ENCODE results near the gene MPPED2.
"Not testable (repeated sequence)": the region's sequence is repeated elsewhere in the genome, so short reads cannot be mapped to it uniquely, and the experiment has no call there.

Gene MPPED2

DNA sequence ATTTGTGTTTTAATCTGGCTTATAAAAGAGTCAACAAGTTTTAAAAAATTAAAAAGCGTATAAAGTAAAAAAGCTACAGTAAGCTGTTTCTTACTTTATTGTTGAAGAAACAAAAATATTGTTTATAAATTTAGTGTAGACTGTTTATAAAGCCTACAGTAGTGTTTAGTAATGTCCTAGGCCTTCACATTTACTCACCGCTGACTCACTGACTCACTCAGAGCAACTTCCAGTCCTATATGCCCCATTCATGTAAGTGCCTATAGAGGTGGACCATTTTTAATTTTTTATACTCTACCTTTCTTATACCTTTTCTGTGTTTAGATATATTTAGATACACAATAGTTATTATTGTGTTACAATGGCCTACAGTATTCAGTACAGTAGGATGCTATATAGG, 12.2 kb downstream of the MPPED2 start:
- DNase-seq, result no peak

DNA sequence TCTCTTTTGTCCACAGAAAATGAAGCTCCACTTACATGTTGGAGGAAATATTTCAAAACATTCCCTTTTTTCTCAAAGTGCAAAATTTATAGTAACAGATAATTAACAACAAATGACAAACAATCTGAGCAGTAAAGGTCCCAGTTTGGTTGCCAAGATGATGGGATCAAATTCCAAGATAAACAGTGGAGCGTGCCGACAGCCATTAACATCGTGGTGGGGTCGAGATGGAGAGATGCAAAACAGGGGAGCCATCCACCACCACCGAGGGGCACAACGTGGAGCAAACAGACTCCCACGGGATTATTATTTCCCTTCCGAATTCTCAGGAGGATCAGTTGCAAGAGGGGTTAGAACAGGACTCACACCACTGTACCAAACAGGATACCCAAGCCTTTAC, 17.2 kb downstream of the MPPED2 start:
- DNase-seq, result no peak

DNA sequence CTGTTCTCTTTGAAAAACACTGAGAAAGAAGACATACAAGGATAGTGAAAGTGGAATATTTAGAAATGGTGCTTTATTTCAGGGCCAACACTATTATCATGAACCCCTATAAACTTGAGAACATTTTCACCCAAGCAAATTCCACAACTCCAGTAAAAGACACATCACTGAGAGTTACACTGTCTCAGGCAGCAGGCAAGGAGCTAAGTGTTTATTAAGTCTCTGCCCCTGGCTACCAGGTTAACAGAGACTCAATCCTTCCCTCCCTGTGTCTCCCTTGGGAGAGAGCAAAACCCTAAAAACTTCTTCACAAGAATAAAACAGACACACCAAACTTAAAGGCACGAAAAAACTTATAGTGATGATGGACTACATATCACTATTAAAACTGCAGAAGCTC, 18.5 kb downstream of the MPPED2 start:
- no peak for DNase-seq

DNA sequence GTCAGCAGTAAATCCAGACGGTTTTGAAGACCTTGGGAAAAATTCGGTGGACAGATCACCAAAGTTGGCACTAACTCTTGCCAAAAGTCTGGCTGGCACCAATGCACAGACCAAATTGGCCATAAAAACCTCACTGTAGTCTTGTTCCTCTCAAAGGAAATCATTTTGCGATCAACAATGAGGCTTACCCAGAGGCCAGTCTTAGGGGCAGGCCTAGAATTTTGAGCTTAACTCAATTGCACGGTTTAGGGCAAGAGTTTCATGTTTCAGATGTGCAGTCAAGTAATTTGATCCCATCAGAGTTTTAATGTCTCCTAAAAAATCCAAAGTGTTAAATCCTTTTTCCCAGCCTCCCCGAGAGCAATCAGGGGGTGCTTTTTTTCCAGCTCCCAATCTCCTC, 19.0 kb downstream of the MPPED2 start:
- no peak for DNase-seq

DNA sequence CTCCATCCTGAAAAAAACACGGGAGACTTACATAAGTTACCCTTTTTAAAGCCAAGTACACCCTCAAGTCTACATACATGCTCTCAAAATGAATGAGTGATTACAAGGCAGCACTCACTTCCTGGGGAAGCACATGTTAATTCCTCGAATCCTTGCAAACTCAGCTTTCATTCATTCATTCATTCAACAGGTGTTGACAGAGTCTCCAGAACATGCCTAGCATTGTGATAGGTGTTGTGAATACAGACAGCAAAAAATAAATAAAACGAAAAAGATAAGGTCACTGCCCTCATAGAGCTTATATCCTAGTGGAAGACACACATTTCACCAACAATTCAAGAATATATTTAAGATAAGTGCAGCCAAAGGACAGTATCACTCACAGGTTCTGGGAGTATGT, 19.7 kb downstream of the MPPED2 start:
- DNase-seq, result no peak

DNA sequence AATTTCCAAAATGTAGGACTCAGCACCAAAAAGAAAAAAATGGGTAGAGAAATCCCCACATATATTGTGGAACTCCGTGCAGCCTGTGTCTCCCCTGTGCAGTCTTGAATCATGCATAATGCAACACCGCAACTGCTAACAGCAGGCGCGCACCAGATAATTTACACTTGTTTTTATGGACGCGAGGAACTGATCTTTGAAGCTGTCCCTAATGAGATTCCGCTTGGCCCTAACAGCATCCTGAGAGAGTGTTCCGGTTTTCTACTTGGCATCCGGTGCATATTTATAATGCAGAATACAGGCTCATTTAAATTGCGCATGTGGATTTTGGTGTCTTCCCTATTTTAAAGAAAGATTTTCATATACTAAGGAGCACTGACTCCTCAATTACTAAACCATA, 21.1 kb downstream of the MPPED2 start:
- no peak for DNase-seq

DNA sequence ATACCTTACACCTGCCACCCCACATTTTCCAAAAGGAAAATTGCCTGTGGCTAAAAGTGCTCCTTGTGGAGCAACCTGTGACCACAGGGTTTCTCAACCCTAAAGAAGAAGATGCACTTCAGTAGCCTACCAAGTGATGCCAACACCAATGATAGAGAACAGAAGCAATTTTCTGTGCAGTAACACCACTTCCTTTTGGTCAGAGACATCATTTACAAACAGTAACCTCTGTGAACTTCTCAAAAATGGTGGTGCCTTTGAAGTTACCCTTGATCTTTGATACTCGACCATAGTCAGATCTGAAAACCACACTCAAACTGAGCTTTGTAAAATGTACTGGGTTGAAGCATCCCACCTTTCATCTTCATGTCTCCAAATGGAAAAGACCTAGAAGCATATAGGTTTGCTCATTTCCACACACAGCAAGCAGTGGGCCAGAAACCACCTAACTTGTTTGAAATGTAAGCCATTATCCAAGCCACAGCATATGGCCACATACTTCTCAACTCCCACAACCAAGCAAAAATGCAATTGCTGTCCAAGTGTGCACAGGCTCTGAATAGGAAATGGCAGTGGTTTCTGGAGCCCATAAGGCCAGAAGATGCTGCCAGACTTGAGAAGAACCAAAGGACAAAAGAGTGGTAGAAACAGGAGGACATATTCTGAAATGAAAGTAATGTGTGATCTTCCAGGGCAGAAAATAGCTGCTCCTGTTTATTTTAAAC, 24.3 kb downstream of the MPPED2 start:
- DNase-seq, result no peak

DNA sequence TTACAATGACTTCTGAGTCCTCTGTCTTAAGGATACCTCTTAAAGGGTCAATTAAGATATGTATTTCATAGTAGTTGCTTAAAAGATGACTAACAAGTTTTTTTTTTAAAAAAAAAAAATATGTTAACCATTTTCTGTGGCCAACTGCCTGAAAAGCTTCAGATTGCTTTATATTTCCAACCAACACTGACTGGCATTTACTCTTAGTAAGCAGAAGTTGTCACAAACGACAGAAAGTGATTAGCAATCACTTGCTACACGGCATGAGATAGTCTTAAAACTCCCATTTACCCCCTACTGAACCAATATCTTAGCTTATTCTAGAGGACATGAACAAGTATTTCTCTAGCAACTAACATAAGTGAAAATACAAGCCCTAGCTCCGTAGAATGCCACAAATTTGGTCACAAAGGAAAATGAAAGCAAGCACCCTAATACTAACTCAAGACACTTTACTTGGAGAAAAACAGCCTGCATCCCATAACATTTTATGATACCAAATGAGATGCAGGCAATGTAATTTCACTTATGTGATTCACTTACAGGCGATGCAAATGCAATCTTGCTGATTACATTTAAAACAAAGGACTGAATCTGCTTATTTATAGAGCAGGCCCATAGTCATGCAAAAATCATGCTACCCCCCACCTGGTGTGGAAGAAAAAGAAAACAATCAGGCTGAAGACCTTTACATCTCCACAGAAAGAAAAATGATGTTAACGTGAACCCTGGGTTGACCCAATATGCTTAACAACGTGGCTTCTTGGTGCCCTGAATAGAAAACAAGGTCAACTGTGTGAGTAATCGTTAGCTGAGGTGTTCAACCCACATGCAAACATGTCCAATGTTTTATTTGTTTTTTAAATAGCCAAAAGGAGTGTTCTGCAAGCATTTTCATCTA, 25.7 kb downstream of the MPPED2 start:
- DNase-seq, result no peak

DNA sequence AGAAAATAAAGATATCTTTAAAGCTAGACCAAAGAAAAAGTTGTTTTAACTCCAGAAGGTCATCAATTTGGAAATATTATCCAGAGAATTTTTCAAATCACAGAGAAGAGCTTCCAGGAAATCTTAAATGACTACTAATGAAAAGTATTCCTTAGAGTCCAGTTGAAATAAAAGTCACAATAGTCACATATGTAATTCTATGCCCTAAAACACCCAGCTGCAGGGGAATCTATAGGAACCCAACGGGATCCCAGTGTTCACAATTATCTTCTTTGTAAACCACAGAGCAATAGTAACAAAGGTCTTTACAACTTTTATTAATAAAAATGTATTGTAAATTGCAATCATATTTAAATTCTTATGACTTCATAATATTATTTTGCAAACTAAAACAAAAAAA, 27.1 kb downstream of the MPPED2 start:
- DNase-seq, result no peak

DNA sequence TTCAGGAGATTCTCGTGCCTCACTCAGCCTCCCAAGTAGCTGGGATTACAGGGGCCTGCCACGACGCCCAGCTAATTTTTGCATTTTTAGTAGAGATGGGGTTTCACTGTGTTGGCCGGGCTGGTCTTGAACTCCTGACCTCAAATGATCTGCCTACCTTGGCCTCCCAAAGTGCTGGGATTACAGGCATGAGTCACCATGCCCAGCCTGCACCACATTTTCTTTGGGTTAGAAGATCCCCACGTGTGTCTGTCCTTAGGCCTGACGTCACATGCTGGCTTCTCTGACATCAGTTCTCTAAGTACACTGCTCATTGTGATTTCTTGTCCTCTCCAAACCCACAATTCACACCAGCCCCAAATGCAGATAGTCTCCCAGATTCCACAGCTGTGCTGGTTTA, 31.6 kb downstream of the MPPED2 start:
- not testable (repeated sequence) for DNase-seq

DNA sequence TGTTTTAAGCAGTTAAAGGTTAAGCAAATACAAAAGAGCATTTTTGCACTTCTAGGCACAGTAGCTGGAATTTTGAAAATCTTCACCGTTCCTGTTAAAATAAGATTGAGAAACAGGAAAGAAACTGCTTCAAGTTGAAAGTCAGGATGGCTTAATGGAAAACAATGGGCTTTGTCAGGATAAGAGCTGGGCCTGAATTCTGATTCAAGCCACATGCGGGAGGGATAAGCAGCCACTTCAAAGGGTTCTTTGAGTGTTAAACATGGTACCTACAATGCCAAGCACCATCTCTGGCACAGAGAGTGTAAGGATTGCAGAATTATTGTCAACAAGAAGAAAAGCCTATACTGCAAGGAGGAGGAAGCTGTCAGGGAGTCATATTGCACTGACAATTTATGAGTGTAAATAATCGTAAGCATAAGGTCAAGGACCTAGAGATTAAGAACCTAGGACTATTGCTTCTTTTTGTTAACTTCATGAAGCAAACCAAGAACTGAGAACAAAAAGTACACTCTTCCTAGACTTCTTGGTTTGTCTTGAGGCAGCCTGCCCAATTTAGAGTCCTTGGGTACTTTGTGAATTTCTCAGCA, 32.5 kb downstream of the MPPED2 start:
- DNase-seq, result no peak

DNA sequence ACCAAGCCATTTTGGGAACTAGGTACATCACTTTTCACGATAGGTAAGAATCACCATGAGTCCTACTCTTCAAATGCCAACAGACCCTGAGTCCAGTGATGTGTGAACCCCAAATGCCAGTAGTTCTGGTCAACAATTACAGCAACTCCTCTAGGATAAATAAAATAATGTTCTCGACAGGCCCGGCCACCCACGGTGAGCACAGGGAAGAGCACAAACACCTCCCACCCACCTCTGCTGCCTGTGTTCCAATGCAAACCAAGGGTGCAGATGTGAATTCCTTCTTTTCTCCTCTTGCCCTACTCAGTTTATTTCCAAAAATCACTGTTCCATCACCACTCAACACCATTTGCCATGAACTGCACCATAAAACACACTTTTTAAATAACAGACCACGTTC, 33.3 kb downstream of the MPPED2 start:
- no peak for DNase-seq

DNA sequence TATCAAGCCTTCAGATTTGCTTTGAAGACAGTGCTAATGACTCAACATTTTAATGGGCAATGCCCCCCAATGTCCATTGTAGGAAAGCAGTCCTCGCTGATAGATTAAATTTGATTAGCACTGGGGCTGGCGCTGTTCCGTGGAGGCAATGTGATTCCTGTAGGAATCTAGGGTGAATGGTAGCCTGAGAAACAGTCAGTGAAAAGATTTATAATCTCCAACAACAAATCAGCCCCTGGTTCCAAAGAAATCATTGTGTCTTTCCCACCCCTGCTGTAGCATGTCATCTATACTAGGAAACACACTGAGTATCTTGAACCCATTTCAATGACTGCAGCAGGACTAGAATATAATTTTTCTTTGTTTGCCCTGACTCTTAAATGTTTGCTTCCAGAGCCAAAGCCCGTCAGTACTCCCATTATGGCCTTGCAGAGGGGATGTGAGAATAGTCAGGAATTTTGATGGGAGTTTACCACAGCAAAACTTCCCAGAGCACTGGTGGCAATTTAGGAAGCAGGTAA, 36.1 kb downstream of the MPPED2 start:
- no peak for DNase-seq

DNA sequence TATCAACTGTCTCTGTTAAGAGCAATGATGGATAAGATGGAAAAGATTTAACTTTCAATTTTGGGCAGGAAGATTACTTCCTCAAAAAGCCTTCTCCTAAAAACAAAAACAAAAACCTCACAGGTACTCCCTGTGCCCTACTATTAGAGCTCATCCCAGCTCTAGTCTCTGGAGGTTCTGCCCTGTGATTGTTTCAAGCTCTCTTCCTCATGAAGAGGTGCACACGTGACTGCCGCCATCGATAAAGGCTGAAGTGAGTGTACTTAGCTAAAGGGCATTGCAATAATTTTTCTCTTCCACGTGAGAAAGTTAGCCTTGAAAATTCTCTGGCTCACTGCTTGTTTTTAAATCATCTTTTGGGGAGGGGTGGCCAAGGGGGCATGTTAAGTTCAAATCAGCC, 36.6 kb downstream of the MPPED2 start:
- DNase-seq, result no peak

DNA sequence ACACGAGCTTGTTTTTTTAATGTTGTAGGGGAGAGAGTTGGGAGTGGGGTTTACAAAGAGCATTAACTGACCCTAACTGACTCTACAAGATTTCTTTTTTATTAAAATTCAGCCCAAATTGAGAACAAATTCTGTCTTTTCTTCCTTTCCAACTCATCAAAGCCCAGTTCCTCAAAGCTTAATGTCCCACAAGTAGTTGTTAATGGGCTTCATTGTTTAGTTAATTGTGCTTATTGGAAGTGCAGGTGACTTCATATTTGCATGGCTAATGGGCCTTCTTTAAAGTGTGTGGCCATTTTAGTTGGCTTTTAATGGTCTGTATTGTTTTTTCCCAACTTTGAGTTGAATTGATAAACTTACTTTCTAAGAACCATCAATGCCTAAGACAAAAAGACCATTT, 39.8 kb downstream of the MPPED2 start:
- no peak for DNase-seq

DNA sequence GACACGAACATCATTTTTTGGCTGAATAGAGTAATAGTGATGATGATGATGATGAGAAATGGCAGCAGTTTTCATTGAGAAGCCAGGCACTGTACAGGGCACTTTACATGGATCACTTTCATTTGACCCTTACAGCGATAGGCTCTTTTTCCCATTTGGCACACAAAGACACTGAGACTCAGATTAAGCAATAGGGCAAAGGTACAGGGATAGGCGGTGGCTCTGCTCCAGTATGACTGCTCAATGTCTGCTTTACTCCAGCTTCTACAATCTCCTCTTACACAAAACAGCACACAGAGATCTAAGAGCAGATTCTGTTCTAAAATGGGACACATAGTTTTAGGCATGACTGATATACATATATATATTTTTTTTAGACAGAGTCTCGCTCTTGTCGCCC, 40.6 kb downstream of the MPPED2 start:
- no peak for DNase-seq

DNA sequence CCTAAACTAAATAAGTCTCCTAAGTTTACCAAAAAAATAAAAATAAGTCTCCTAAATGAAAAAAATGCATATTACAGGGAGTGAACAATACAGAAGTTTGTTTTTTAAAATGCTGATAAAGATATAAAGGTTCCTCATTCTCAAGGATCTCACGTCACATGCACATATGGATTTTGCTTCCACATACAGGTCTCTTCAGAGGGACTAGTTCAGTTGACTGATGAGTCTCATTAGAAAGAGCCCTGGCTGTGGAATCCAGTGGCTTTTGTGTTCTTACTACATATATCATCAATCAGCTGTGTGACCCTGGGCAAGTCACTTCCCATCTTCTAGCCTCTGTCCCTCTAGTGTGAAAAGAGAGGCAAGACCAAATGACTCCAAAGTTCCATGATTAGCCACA, 43.1 kb downstream of the MPPED2 start:
- no peak for DNase-seq

DNA sequence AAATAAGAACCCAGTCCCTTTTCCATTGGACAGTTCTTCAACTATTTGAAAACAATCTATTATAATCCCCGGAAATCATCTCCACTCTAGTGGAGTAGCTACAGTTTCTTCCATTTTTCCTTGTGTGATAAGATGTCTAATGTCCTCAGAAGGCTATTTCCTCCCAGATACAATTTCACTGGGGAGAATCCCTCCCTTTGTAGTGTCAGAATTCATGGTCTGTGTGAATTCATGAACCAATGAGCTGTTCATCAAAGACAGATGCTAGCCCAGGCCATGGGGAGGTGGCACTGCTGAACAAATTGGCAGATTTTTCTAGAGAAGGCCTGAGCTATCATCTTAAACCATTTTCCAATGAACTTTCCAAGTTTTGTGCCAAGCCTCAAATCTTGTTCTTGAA, 45.4 kb downstream of the MPPED2 start:
- DNase-seq, result no peak

DNA sequence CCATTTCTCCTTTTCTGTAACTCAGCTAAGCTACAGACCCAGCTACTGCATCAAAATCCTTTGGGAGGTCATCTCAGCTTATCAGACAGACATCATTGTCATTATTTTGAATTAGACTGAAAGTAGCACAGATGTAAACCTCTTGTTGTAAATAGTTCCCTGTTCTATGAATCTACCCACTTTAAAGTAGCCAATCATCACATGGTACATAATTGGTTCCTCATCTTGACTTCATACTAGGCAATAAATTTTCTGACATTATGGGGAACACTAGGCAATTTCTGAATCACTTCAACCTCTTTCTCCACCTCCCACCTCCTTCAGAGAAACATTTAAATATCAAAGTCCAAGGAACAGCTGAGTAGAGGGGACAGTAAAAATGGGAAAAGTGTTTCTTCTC, 47.9 kb downstream of the MPPED2 start:
- no peak for DNase-seq

DNA sequence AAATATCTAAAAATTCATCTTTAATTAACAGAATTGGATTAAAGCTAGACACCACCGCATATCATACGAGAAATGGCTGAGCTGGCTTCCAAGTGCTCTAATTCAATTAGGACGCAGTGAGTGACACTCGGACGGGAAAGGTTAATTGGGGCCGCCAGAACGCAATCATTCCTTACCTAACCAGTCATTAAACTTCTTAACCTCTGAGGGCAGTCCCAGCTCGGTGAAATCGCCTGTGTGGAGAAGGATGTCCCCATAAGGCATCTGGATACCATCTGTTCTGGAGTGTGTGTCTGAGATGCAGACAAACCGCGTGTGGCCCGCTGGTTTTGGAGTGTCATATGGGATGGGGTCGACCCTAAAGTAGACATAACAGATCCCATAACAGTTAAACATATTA, 50.3 kb downstream of the MPPED2 start:
- DNase-seq, result no peak

DNA sequence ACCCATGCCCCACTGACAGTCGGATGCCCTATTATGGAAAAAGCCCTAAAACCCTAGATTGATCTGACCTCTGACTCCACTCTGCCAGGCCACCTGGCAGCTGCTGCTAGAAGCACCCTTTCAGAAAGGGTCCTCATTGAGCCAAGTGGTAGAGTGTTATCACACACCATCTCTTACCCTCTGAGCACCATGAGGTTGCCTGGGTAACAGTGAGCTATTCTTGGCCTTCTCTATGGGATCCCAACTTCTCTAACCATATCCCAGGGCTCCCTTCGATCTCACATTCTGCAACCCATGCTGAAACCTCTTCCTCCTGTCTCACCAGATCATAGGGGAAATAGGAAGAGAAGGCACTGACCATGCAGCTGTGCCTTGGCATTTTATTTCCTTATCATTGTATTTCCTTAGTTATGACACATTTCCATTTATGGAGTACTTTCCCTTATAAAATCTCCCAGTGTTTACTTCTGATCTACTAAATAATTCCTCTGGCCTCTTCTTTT, 52.7 kb downstream of the MPPED2 start:
- DNase-seq, result no peak

DNA sequence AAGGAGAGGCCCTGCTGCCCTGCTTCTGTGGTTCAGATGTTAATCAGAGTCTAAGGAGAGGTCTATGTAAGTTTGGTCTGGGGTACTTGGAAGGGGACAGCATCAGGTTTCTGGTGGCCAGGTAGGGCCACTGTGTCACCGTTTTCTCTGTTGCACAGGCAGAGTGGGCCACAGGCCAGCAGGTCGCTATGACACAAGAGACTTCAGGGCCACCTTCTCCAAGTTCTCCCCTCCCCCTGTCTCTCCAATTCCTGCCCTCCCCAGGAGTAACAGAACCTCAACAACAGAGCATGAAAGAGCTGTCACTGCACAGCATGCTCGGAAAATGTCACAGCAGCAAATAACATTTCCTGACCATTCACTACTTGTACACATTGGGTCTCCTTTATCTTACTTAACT, 58.6 kb downstream of the MPPED2 start:
- no peak for DNase-seq

DNA sequence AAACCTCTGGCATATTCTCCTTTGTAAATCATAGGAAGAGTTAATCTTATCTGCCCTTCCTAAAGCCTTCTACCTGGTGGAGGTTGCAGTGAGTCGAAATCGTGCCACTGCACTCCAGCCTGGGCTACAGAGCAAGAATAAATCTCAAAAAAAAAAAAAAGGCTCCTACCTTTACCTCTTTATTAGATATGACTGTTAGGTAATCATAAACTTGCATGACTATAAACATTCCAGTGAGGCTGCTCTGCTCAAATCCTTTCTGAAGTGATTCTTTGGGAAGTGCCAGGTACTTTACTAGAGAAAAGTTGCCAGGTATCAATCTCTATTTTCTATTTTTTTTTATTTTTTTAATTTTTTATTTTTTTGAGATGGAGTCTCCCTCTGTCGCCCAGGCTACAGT, 59.6 kb downstream of the MPPED2 start:
- DNase-seq, result no peak

Data from GF-D8 (cell line).